ENCODE results near the gene C4BPB.

GRCh38 chr1:207040181-207040533 lies 48.5 kb upstream of the C4BPB start:
- TF ChIP-seq CTCF (conservative IDR thresholded peaks at IDR 0.05) (no peak), ZFX (IDR thresholded peaks at IDR 0.05) (no peak)

Data from C4-2B (cell line).